HG03159 (cell line): ENCODE results near the gene RXRA.

Experiments used
- ATAC-seq: cut with Tn5 transposase; IDR thresholded peaks from one replicate; pipeline ENCODE4 v1.9.1; 2021; ENCODE audit warnings: mild to moderate bottlenecking, moderate library complexity; ENCODE audit not compliant: unreplicated experiment

Gene RXRA

GRCh38 chr9:134395002-134395517 is 68.8 kb downstream of the RXRA start:
- no peak for ATAC-seq

GRCh38 chr9:134395737-134396257 is 69.5 kb downstream of the RXRA start:
- ATAC-seq, result no peak

- ATAC-seq, result no peak
These were observed 70.0 kb downstream of the RXRA start for GRCh38 chr9:134396258-134396742.

- ATAC-seq, result no peak
These were observed 70.6 kb downstream of the RXRA start for GRCh38 chr9:134396825-134397224.

GRCh38 chr9:134398756-134399155 is 72.5 kb downstream of the RXRA start:
- ATAC-seq, result no peak

- ATAC-seq, result no peak
These were observed 73.3 kb downstream of the RXRA start for GRCh38 chr9:134399435-134400056.

GRCh38 chr9:134400283-134400682 is 74.0 kb downstream of the RXRA start:
- no peak for ATAC-seq

GRCh38 chr9:134401391-134401790 is 75.1 kb downstream of the RXRA start:
- ATAC-seq, result no peak

GRCh38 chr9:134402182-134402581 is 75.9 kb downstream of the RXRA start:
- no peak for ATAC-seq

- ATAC-seq, result no peak
These were observed 77.0 kb downstream of the RXRA start for GRCh38 chr9:134403292-134403681.

GRCh38 chr9:134403682-134404301 is 77.5 kb downstream of the RXRA start:
- ATAC-seq, result no peak

- no peak for ATAC-seq
These were observed 78.4 kb downstream of the RXRA start for GRCh38 chr9:134404376-134405358.

GRCh38 chr9:134405527-134405926 is 79.3 kb downstream of the RXRA start:
- no peak for ATAC-seq

GRCh38 chr9:134406366-134407120 is 80.3 kb downstream of the RXRA start:
- ATAC-seq, result no peak

GRCh38 chr9:134407121-134407779 is 81.0 kb downstream of the RXRA start:
- peak; percentile 76 for ATAC-seq

GRCh38 chr9:134408389-134408788 is 82.1 kb downstream of the RXRA start:
- no peak for ATAC-seq

- no peak for ATAC-seq
These were observed 82.9 kb downstream of the RXRA start for GRCh38 chr9:134408939-134409737.

- ATAC-seq, result no peak
These were observed 84.0 kb downstream of the RXRA start for GRCh38 chr9:134410071-134410834.
